Uterus (tissue), 2 donors: ENCODE data around the gene SPNS1.

Experiments
- CTCF ChIP-seq, 4 experiments: fragments of 200-600 bp in 2 of 4; fragments of 450-650 bp in 2 of 4; sonication (generic) in 2 of 4; IDR thresholded peaks; one replicate each; pipeline ENCODE4 v1.5.1; 2016 to 2019; ENCODE audit warnings: antibody characterized with exemption in 4 of 4, mild to moderate bottlenecking in 2 of 4, moderate library complexity in 1 of 4
- POLR2A ChIP-seq, 2 donors: fragments of 450-650 bp; IDR thresholded peaks; one replicate each; pipeline ENCODE4 v1.6.1; 2016; ENCODE audit warnings: antibody characterized with exemption in 2 of 2, mild to moderate bottlenecking in 1 of 2, moderate library complexity in 1 of 2

GRCh38 chr16:28946681-28947080 lies 27.9 kb upstream of the SPNS1 start:
- TF ChIP-seq CTCF (IDR thresholded peaks at IDR 0.05) (no peak), POLR2A (IDR thresholded peaks at IDR 0.05) (no peak)
